SK-N-SH (cell line): ENCODE results near the gene NSF. TPM values are rescaled to one million over a fixed set of nuclear protein-coding genes. Genes with fewer than 3 reads are reported as not detected.

Experiments
- CTCF ChIA-PET: fragments of 300-600, 350-600 bp; formaldehyde crosslinking; extraction: SDS; loops from one replicate; lab custom pipeline; 2021; lab: Yijun Ruan, JAX
- POLR2A ChIA-PET: fragments of 350-600 bp; sonication (Branson Sonifier 250); formaldehyde crosslinking; extraction: SDS; loops from one replicate; lab custom pipeline; 2020; ENCODE audit warnings: antibody characterized with exemption, inconsistent platforms; lab: Yijun Ruan, JAX
- DNase-seq: peaks from one replicate; pipeline ENCODE4 v3.0.0; 2012
- H2AFZ ChIP-seq: fragments of 200-600 bp; sonication (generic); 2 replicates; pipeline ENCODE4 v1.8.1; 2016; ENCODE audit warnings: antibody characterized with exemption, mild to moderate bottlenecking, low read depth
- H3F3A ChIP-seq: fragments of 200-600 bp; sonication (generic); replicated peaks from 2 replicates; pipeline ENCODE3; 2016; ENCODE audit warnings: antibody characterized with exemption, mild to moderate bottlenecking; ENCODE audit not compliant: insufficient read depth
- H3K27ac ChIP-seq, 2 experiments: fragments of 200-500 bp in 1 of 2; fragments of 200-600 bp in 1 of 2; sonication (Bioruptor generic) in 1 of 2; sonication (generic), shearing (Covaris generic) in 1 of 2; 2 replicates each; pipeline versions ENCODE4 v1.5.1 to v1.6.1; 2014 to 2016; ENCODE audit warnings: low read depth in 2 of 2, inconsistent platforms in 1 of 2, low read length in 1 of 2, mild to moderate bottlenecking in 1 of 2, mixed read lengths in 1 of 2
- H3K27me3 ChIP-seq: fragments of 200-600 bp; sonication (generic), shearing (Covaris generic); 2 replicates; pipeline ENCODE4 v1.6.1; 2016; ENCODE audit warnings: mixed run types; ENCODE audit not compliant: insufficient read depth
- H3K36me3 ChIP-seq, 2 experiments: fragments of 200-500 bp in 1 of 2; fragments of 200-600 bp in 1 of 2; sonication (Bioruptor generic) in 1 of 2; sonication (generic) in 1 of 2; replicated peaks in 1 of 2; 2 replicates each; pipeline versions ENCODE3 to v1.5.1; 2014 to 2016; ENCODE audit warnings: low read length in 1 of 2, mild to moderate bottlenecking in 1 of 2; ENCODE audit not compliant: insufficient read depth in 2 of 2, control insufficient read depth in 1 of 2
- H3K4me1 ChIP-seq, 2 experiments: fragments of 200-500 bp in 1 of 2; fragments of 200-600 bp in 1 of 2; sonication (Bioruptor generic) in 1 of 2; sonication (generic), shearing (Covaris generic) in 1 of 2; 2 replicates each; pipeline versions ENCODE4 v1.5.1 to v1.6.1; 2014 to 2016; ENCODE audit warnings: low read depth in 1 of 2, low read length in 1 of 2, mixed run types in 1 of 2; ENCODE audit not compliant: insufficient read depth in 2 of 2, control insufficient read depth in 1 of 2
- H3K4me2 ChIP-seq: fragments of 200-600 bp; sonication (generic), shearing (Covaris generic); 2 replicates; pipeline ENCODE4 v1.6.1; 2017; ENCODE audit warnings: mixed run types
- H3K4me3 ChIP-seq, 2 experiments: fragments of 200-500 bp in 1 of 2; fragments of 200-600 bp in 1 of 2; sonication (Bioruptor generic) in 1 of 2; sonication (generic), shearing (Covaris generic) in 1 of 2; 2 replicates each; pipeline versions ENCODE4 v1.5.1 to v1.8.1; 2014 to 2016; ENCODE audit warnings: low read depth in 2 of 2, inconsistent platforms in 1 of 2, low read length in 1 of 2, mild to moderate bottlenecking in 1 of 2, mixed read lengths in 1 of 2, moderate library complexity in 1 of 2
- H3K79me2 ChIP-seq: fragments of 200-600 bp; sonication (generic); 2 replicates; pipeline ENCODE4 v1.8.1; 2017; ENCODE audit warnings: mild to moderate bottlenecking; ENCODE audit not compliant: insufficient read depth
- H3K9ac ChIP-seq: fragments of 200-600 bp; sonication (generic); 2 replicates; pipeline ENCODE4 v1.6.1; 2017; ENCODE audit warnings: mixed run types
- H3K9me2 ChIP-seq: fragments of 200-600 bp; sonication (generic); 2 replicates; pipeline ENCODE4 v1.6.1; 2017; ENCODE audit warnings: mixed run types
- H3K9me3 ChIP-seq: fragments of 200-600 bp; sonication (generic); 2 replicates; pipeline ENCODE4 v1.6.1; 2017; ENCODE audit warnings: mixed run types, mild to moderate bottlenecking, moderate library complexity
- H4K20me1 ChIP-seq: fragments of 200-600 bp; sonication (generic); 2 replicates; pipeline ENCODE4 v1.6.1; 2017; ENCODE audit warnings: mild to moderate bottlenecking, mixed run types; ENCODE audit not compliant: insufficient read depth
- ELF1 ChIP-seq: IDR thresholded peaks from 2 replicates; pipeline ENCODE4 v1.4.0; 2012
- FOXJ3 ChIP-seq: sonication (generic); formaldehyde crosslinking; IDR thresholded peaks from 2 replicates; pipeline ENCODE4 v1.5.1; 2020; ENCODE audit warnings: mild to moderate bottlenecking, missing genetic modification reagents
- GABPA ChIP-seq: IDR thresholded peaks from 2 replicates; pipeline ENCODE4 v1.4.0; 2012; ENCODE audit warnings: low read depth, mild to moderate bottlenecking
- MAX ChIP-seq: IDR thresholded peaks from 2 replicates; pipeline ENCODE4 v1.4.0; 2012; ENCODE audit warnings: low read depth
- POLR2AphosphoS5 ChIP-seq: IDR thresholded peaks from 2 replicates; pipeline ENCODE4 v1.6.1; 2012; ENCODE audit warnings: low read depth, low read length
- REST ChIP-seq: IDR thresholded peaks from 2 replicates; pipeline ENCODE4 v1.6.1; 2012; ENCODE audit warnings: mild to moderate bottlenecking, low read depth, low read length, moderate library complexity
- RXRA ChIP-seq: IDR thresholded peaks from 2 replicates; pipeline ENCODE4 v1.4.0; 2012; ENCODE audit warnings: low read depth, mild to moderate bottlenecking, borderline replicate concordance
- SIN3A ChIP-seq: IDR thresholded peaks from 2 replicates; pipeline ENCODE4 v1.6.1; 2012; ENCODE audit warnings: low read depth, mild to moderate bottlenecking, low read length, moderate library complexity, borderline replicate concordance
- SMC3 ChIP-seq: IDR thresholded peaks from 2 replicates; pipeline ENCODE4 v1.6.1; 2012; ENCODE audit warnings: low read depth, low read length, improper control_type of control experiment
- USF1 ChIP-seq: IDR thresholded peaks from 2 replicates; pipeline ENCODE4 v1.4.0; 2012; ENCODE audit warnings: low read depth, borderline replicate concordance
- YY1 ChIP-seq: IDR thresholded peaks from 2 replicates; pipeline ENCODE4 v1.4.0; 2012; ENCODE audit warnings: low read depth, mild to moderate bottlenecking
- ZBTB33 ChIP-seq: IDR thresholded peaks from 2 replicates; pipeline ENCODE4 v1.4.0; 2012; ENCODE audit warnings: low read depth, borderline replicate concordance
- WGBS: methylation state at CpG from one replicate; pipeline ENCODE4 v1.1.6; 2017; ENCODE audit warnings: low lambda C conversion rate; 5-methylcytosine and 5-hydroxymethylcytosine counted together
- polyA plus RNA-seq, 3 experiments: library from polyadenylated mRNA; depleted of rRNA; stranded (reverse); fragments of >200 nt; gene quantifications; 2 replicates each; pipeline ENCODE4 v1.2.3, GENCODE V29; 2012

NSF gene
- polyA plus RNA-seq, 1 of the 3 experiments (the other 2 are of a cell fraction): 31.4 TPM

GRCh38 chr17:46795379-46795952, 205.0 kb downstream of the NSF start:
- no peak overlapping the region for H3K9ac ChIP-seq
- H2AFZ ChIP-seq: no peak overlapping the region
- peaks cover 16% of the 10 kb centered on the region; the same call in 1 of the 2 replicates for H3K27me3 ChIP-seq
- no peaks in the 10 kb centered on the region for H3K9me3 ChIP-seq
- H3K27ac ChIP-seq: no peak overlapping the region
- ChIA-PET POLR2A (no interaction called here), CTCF (interaction anchor here (2.9 kb wide), 1 partner anchor 8 kb away, joined by 9 read pairs; no protein-coding TSS in a partner anchor)
- no peaks in the 10 kb centered on the region for H3K9me2 ChIP-seq
- H3F3A ChIP-seq: no peaks in the 10 kb centered on the region
- DNase-seq: no peak
- no peaks in the 10 kb centered on the region for H4K20me1 ChIP-seq
- 71% methylated on average over 15 of the region's 15 CpGs for WGBS
- no peaks in the 10 kb centered on the region for H3K4me1 ChIP-seq
- no peaks in the 10 kb centered on the region for H3K36me3 ChIP-seq
- TF ChIP-seq ZBTB33 (no peak), GABPA (no peak), MAX (no peak), REST (no peak)
- H3K79me2 ChIP-seq: no peaks in the 10 kb centered on the region
- H3K4me2 ChIP-seq: no peak overlapping the region
- H3K4me3 ChIP-seq: no peak overlapping the region

- TF ChIP-seq ELF1: no peak
- TF ChIP-seq FOXJ3 (CRISPR knock-in tag): no peak
- no peak for TF ChIP-seq RXRA
- no peak for TF ChIP-seq REST
- TF ChIP-seq POLR2AphosphoS5: no peak
- TF ChIP-seq YY1: no peak
- no peak for TF ChIP-seq USF1
- no peak for TF ChIP-seq SMC3
- no peak for TF ChIP-seq SIN3A
- H3K27ac ChIP-seq: no peak overlapping the region
- 35% methylated on average over 3 of the region's 3 CpGs for WGBS
- CTCF ChIA-PET: interaction anchor here (1.6 to 2.9 kb wide), 3 partner anchors 8 to 39 kb away, joined by 5 to 11 read pairs (median 9); no protein-coding TSS in a partner anchor
- no peaks in the 10 kb centered on the region for H4K20me1 ChIP-seq
- POLR2A ChIA-PET: no interaction called here
- no peak overlapping the region for H3K9ac ChIP-seq
- H2AFZ ChIP-seq: no peak overlapping the region
- no peaks in the 10 kb centered on the region for H3K36me3 ChIP-seq
- peaks cover 16% of the 10 kb centered on the region; the same call in 1 of the 2 replicates for H3K27me3 ChIP-seq
- H3K4me2 ChIP-seq: no peak overlapping the region
- no peaks in the 10 kb centered on the region for H3K4me1 ChIP-seq
- H3F3A ChIP-seq: no peaks in the 10 kb centered on the region
- no peaks in the 10 kb centered on the region for H3K9me2 ChIP-seq
- H3K9me3 ChIP-seq: no peaks in the 10 kb centered on the region
- no peak overlapping the region for H3K4me3 ChIP-seq
- no peak for DNase-seq
- H3K79me2 ChIP-seq: no peaks in the 10 kb centered on the region
Observed at GRCh38 chr17:46796084-46796483, 205.6 kb downstream of the NSF start.
